ENCODE measurements around the gene FGGY.

GRCh38 chr1:59346429-59346828 is 49.5 kb downstream of the FGGY start:
- no peak for TF ChIP-seq POLR2A (IDR thresholded peaks at IDR 0.05; ENCODE audit: extremely low read depth, insufficient read length)
- no peak for TF ChIP-seq CTCF (IDR thresholded peaks at IDR 0.05; ENCODE audit: low read depth, low read length)
- no peak for TF ChIP-seq MYC (IDR thresholded peaks at IDR 0.05; ENCODE audit: low read depth, low read length)
